ENCODE results near the gene COA8. TPM values are rescaled to one million over a fixed set of nuclear protein-coding genes. Genes with fewer than 3 reads are reported as not detected.

Gene COA8
- total RNA-seq, 2 experiments from 2014 or later, result 40.1 to 42.2 TPM

GRCh38 chr14:103533999-103534575 lies 28.7 kb upstream of the COA8 start:
- POLR2A ChIA-PET, result no interaction called here
- CTCF ChIA-PET, result interaction anchor here (1.5 to 6.9 kb wide), 2 partner anchors 12 to 14 kb away, joined by 5 to 38 read pairs; partner anchors contain the start of gene CKB

DNA sequence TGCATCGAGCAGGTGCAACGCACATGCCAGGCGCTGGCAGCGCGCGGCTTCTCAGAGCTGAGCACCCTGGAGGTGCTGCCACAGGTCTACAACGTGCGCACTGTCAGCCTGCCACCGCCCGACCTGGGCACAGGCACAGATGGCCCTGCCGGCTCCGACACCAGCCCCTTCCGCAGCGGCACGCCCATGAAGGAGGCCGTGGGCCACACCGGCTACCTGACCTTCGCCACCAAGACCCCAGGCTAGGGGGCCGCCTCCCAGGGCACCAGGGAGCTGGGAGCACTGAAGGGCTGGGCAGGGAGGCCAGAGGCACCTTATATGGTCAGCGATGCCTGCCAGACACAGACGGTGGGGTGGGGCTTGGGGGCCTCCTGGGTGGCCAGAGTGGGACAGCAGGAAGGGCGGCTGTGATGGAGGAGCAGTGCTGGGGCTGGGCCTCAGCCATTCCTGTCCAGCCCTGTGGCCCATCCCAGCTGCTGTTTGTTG lies 28.1 kb upstream of the COA8 start:
- CTCF ChIA-PET, result interaction anchor here (1.5 kb wide), 1 partner anchor 12 kb away, joined by 5 read pairs; the partner anchor contains the start of gene CKB
- POLR2A ChIA-PET, result no interaction called here

- POLR2A ChIA-PET, result no interaction called here
- CTCF ChIA-PET, result interaction anchor here (1.5 kb wide), 1 partner anchor 13 kb away, joined by 5 read pairs; the partner anchor contains the start of gene CKB
Observed at GRCh38 chr14:103535081-103535890, 27.5 kb upstream of the COA8 start.

GRCh38 chr14:103535891-103536565 lies 26.7 kb upstream of the COA8 start:
- ChIA-PET CTCF (no interaction called here), POLR2A (no interaction called here)

DNA sequence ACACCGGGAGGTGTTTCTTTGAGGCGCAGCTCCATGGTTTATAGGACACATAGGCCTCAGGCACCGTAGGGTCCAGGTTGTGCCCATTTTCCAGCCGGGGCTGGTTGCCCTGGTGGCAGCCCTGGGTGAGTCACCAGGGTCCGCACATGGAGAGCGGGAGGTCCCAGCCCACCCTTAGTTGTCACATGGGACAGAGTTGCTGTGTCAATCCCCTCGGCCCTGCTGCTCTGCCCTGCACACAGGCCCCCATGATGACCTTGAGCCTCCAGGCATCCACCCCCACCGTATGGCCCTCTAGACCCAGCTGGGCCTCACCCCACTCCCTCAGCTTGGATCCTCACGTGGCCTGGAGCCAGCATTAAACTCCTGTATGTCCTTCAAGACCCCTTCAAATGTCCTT lies 26.1 kb upstream of the COA8 start:
- POLR2A ChIA-PET, result no interaction called here
- CTCF ChIA-PET, result interaction anchor here (1.4 kb wide), 1 partner anchor 10 kb away, joined by 4 read pairs; no protein-coding TSS in a partner anchor

DNA sequence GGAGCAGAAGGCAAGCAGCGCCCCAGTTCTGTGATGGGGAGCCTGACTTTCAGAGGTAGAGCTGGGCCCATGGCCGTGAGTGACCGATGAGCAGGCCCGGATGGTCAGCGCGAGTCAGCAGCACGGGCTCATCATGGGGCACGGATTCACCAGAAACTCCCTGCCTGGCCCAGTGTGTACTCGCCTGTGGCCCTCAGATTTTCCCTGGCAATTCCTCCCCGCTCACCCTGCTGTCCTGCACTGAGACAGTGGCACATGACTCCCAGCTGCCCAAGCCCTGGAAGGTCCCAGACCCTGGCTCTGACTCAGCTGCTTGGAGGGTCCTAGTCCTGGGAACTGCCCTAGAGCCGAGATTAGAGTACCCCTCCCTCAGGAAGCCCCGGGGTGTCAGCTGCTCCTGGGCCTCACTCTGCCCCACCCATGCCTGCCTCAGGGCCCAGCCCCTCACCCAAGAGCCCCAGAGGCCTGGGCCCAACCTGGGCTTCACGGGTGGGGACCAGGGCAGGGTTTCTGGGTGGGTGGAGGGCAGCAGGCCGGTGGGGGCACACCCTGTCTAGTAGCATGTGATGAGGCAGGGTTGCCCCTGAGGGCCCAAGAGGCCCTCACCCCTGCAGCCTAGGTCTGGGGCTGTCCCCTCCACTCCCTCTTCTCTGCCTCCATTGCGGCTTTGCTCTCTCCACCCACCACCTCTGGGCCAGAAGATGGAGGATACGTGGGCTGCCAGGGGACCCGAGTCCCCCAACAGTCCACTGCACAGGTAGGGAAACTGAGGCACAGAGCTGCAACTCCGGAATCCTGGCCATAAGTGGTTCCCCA lies 25.4 kb upstream of the COA8 start:
- ChIA-PET POLR2A (no interaction called here), CTCF (interaction anchor here (1.4 kb wide), 1 partner anchor 10 kb away, joined by 4 read pairs; no protein-coding TSS in a partner anchor)

- POLR2A ChIA-PET, result interaction anchor here (0.5 to 1.5 kb wide), 3 partner anchors 10 to 126 kb away, joined by 3 to 5 read pairs (median 3); no protein-coding TSS in a partner anchor
- CTCF ChIA-PET, result interaction anchor here (1.0 to 2.7 kb wide), 3 partner anchors 9 to 20 kb away, joined by 3 to 9 read pairs (median 4); no protein-coding TSS in a partner anchor
Observed at GRCh38 chr14:103538291-103539055, 24.3 kb upstream of the COA8 start.

- CTCF ChIA-PET, result interaction anchor here (1.0 to 2.7 kb wide), 2 partner anchors 9 to 21 kb away, joined by 3 to 9 read pairs; no protein-coding TSS in a partner anchor
- POLR2A ChIA-PET, result interaction anchor here (0.5 to 1.5 kb wide), 3 partner anchors 11 to 126 kb away, joined by 3 to 5 read pairs (median 3); no protein-coding TSS in a partner anchor
Observed at GRCh38 chr14:103539056-103539825, 23.5 kb upstream of the COA8 start.

- CTCF ChIA-PET, result interaction anchor here (1.3 to 2.7 kb wide), 2 partner anchors 22 kb away, joined by 3 to 9 read pairs; no protein-coding TSS in a partner anchor
- POLR2A ChIA-PET, result no interaction called here
Observed at GRCh38 chr14:103540821-103541708, 21.7 kb upstream of the COA8 start.

GRCh38 chr14:103541709-103542604 lies 20.8 kb upstream of the COA8 start:
- POLR2A ChIA-PET, result no interaction called here
- CTCF ChIA-PET, result interaction anchor here (1.3 to 2.1 kb wide), 2 partner anchors 20 to 23 kb away, joined by 3 to 4 read pairs; no protein-coding TSS in a partner anchor

DNA sequence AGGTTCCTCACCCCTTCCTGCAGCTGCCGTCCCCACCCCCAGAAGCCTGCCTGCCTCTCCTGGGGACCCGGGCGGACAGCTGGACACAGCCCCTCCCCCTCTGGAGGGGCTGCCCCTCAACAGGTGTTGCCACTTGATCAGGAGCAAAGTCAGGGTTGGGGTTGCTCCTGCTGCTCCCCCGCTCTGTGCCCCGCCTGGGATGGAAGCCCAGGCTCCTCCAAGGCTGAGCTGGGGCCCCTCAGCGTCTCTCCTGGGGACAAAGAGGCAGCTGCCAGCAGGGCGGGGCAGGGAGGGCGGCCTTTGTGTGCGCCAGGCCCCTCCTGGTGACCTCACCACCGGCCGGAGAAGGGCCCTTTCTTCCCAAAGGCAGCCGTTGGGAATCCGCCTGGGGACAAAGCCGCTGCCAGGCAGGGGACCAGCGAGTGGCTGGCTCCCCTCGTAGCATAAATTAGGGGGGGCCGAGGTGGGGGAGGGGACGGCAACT lies 20.1 kb upstream of the COA8 start:
- CTCF ChIA-PET, result interaction anchor here (2.1 kb wide), 1 partner anchor 21 kb away, joined by 4 read pairs; no protein-coding TSS in a partner anchor
- POLR2A ChIA-PET, result no interaction called here

- CTCF ChIA-PET, result interaction anchor here (1.4 to 2.1 kb wide), 2 partner anchors 22 to 25 kb away, joined by 4 read pairs; no protein-coding TSS in a partner anchor
- POLR2A ChIA-PET, result no interaction called here
Observed at GRCh38 chr14:103543140-103543539, 19.6 kb upstream of the COA8 start.

- ChIA-PET POLR2A (no interaction called here), CTCF (interaction anchor here (1.4 to 2.1 kb wide), 2 partner anchors 22 to 25 kb away, joined by 4 read pairs; no protein-coding TSS in a partner anchor)
Observed at GRCh38 chr14:103543721-103544387, 18.9 kb upstream of the COA8 start.

GRCh38 chr14:103544388-103545218 lies 18.2 kb upstream of the COA8 start:
- CTCF ChIA-PET, result interaction anchor here (1.1 to 3.8 kb wide), 3 partner anchors 12 to 27 kb away, joined by 3 to 31 read pairs (median 4); no protein-coding TSS in a partner anchor

More at GRCh38 chr14:103544388-103545218, 18.2 kb upstream of the COA8 start:
- POLR2A ChIA-PET, result no interaction called here
